HCT116 (cell line): ENCODE measurements around the gene SLC7A1. TPM values are rescaled to one million over a fixed set of nuclear protein-coding genes. Genes with fewer than 3 reads are reported as not detected.

Source experiments
- ATAC-seq: fragments of 200-7000 bp; cut with Tn5 transposase; 2 replicates; pipeline ENCODE4 v1.9.1; 2020; ENCODE audit warnings: mild to moderate bottlenecking, moderate library complexity
- BruUV-seq: library from RNA; stranded (reverse); fragments of 400-500 nt; replicated peaks from 2 replicates; lab custom pipeline; 2021; lab: Mats Ljungman, UMichigan
- CTCF ChIA-PET: fragments of 300-600 bp; sonication (Branson Sonifier 250); formaldehyde crosslinking; loops from one replicate; lab custom pipeline; 2021; ENCODE audit warnings: antibody characterized with exemption; lab: Charles Lee
- POLR2A ChIA-PET: fragments of 300-600, 350-600 bp; sonication (Branson Sonifier 250); formaldehyde crosslinking; loops from one replicate; lab custom pipeline; 2021; ENCODE audit warnings: antibody characterized with exemption; lab: Charles Lee
- RAD21 ChIA-PET, 2 experiments: fragments of 300-600 bp; sonication (Branson Sonifier 250); formaldehyde crosslinking; loops; one replicate each; lab custom pipeline; 2023; ENCODE audit warnings: low total read pairs in 2 of 2; ENCODE audit not compliant: uncharacterized antibody in 2 of 2, unreplicated experiment in 2 of 2, low non-redundant PET in 1 of 2; lab: Charles Lee
- DNase-seq: peaks from one replicate; pipeline ENCODE4 v3.0.0-alpha.2; 2010; ENCODE audit warnings: low read depth, low spot score
- H2AFZ ChIP-seq: fragments of 200-600 bp; shearing (Covaris generic), sonication (generic); 2 replicates; pipeline ENCODE4 v1.6.1; 2017; ENCODE audit warnings: low read depth, mixed run types, mixed read lengths, antibody characterized with exemption, low read length; ENCODE audit not compliant: poor library complexity, severe bottlenecking
- H3K27ac ChIP-seq: 2 replicates; pipeline ENCODE4 v1.5.1; 2012; ENCODE audit warnings: low read depth, low read length
- H3K27me3 ChIP-seq: fragments of 200-600 bp; sonication (generic); 2 replicates; pipeline ENCODE4 v1.6.1; 2016; ENCODE audit warnings: mixed run types, low read length, mixed read lengths; ENCODE audit not compliant: insufficient read depth
- H3K36me3 ChIP-seq, 2 experiments: fragments of 200-500 bp in 1 of 2; fragments of 200-600 bp in 1 of 2; sonication (Bioruptor generic) in 1 of 2; sonication (generic) in 1 of 2; 2 replicates each; pipeline versions ENCODE4 v1.5.1 to v1.6.1; 2014 to 2016; ENCODE audit warnings: low read length in 2 of 2, inconsistent platforms in 1 of 2, mixed read lengths in 1 of 2, mixed run types in 1 of 2; ENCODE audit not compliant: insufficient read depth in 2 of 2, control insufficient read depth in 1 of 2
- H3K4me1 ChIP-seq, 2 experiments: fragments of 200-600 bp in 1 of 2; sonication (generic) in 1 of 2; 2 replicates each; pipeline versions ENCODE4 v1.5.1 to v1.6.1; 2012 to 2017; ENCODE audit warnings: low read length in 2 of 2, inconsistent platforms in 1 of 2, mild to moderate bottlenecking in 1 of 2, mixed read lengths in 1 of 2, mixed run types in 1 of 2, moderate library complexity in 1 of 2; ENCODE audit not compliant: insufficient read depth in 2 of 2, control insufficient read depth in 1 of 2
- H3K4me2 ChIP-seq: fragments of 200-600 bp; sonication (generic); 2 replicates; pipeline ENCODE4 v1.6.1; 2017; ENCODE audit warnings: mixed run types, low read length, mixed read lengths
- H3K4me3 ChIP-seq, 2 experiments: fragments of 200-600 bp in 1 of 2; sonication (generic) in 1 of 2; replicated peaks in 1 of 2; 2 replicates each; pipeline ENCODE4 v1.5.1; 2011 to 2016; ENCODE audit warnings: low read length in 2 of 2, control low read depth in 1 of 2, low read depth in 1 of 2, mild to moderate bottlenecking in 1 of 2, mixed read lengths in 1 of 2, mixed run types in 1 of 2
- H3K79me2 ChIP-seq: fragments of 200-600 bp; sonication (generic); 2 replicates; pipeline ENCODE4 v1.6.1; 2017; ENCODE audit warnings: mild to moderate bottlenecking, mixed run types, low read length, moderate library complexity, mixed read lengths; ENCODE audit not compliant: insufficient read depth
- H3K9ac ChIP-seq: fragments of 200-600 bp; sonication (generic); 2 replicates; pipeline ENCODE4 v1.6.1; 2016; ENCODE audit warnings: low read length, mixed read lengths
- H3K9me2 ChIP-seq: fragments of 200-600 bp; sonication (generic), shearing (Covaris generic); 2 replicates; pipeline ENCODE4 v1.6.1; 2017; ENCODE audit warnings: mixed run types, mild to moderate bottlenecking, moderate library complexity; ENCODE audit not compliant: insufficient read depth
- H3K9me3 ChIP-seq, 2 experiments: fragments of 200-500 bp in 1 of 2; fragments of 200-600 bp in 1 of 2; sonication (Bioruptor generic) in 1 of 2; sonication (generic) in 1 of 2; 2 replicates each; pipeline ENCODE4 v1.6.1; 2014 to 2017; ENCODE audit warnings: low read length in 2 of 2, mixed read lengths in 2 of 2, inconsistent platforms in 1 of 2, low read depth in 1 of 2, mild to moderate bottlenecking in 1 of 2, mixed run types in 1 of 2, moderate library complexity in 1 of 2; ENCODE audit not compliant: control insufficient read depth in 1 of 2, insufficient read depth in 1 of 2
- H4K20me1 ChIP-seq: fragments of 200-600 bp; sonication (generic), shearing (Covaris generic); 2 replicates; pipeline ENCODE4 v1.6.1; 2017; ENCODE audit warnings: mixed run types, mild to moderate bottlenecking, moderate library complexity; ENCODE audit not compliant: insufficient read depth
- ATF3 ChIP-seq: IDR thresholded peaks from 2 replicates; pipeline ENCODE4 v1.6.1; 2012
- CEBPB ChIP-seq: IDR thresholded peaks from 2 replicates; pipeline ENCODE4 v1.6.1; 2012; ENCODE audit warnings: low read depth
- EGR1 ChIP-seq: IDR thresholded peaks from 2 replicates; pipeline ENCODE4 v1.6.1; 2012; ENCODE audit warnings: low read depth
- ELF1 ChIP-seq: IDR thresholded peaks from 2 replicates; pipeline ENCODE4 v1.6.1; 2012; ENCODE audit warnings: low read depth, borderline replicate concordance
- EZH2 ChIP-seq: fragments of 200-600 bp; sonication (generic); IDR thresholded peaks from 2 replicates; pipeline ENCODE4 v1.6.1; 2017; ENCODE audit warnings: antibody characterized with exemption, mixed run types
- POLR2A ChIP-seq: IDR thresholded peaks from 2 replicates; pipeline ENCODE4 v1.7.0; 2011; ENCODE audit warnings: borderline replicate concordance; ENCODE audit not compliant: insufficient read depth, insufficient read length; ENCODE audit errors: extremely low read depth
- RAD21 ChIP-seq: IDR thresholded peaks from 2 replicates; pipeline ENCODE4 v1.6.1; 2012; ENCODE audit warnings: low read depth, mild to moderate bottlenecking
- REST ChIP-seq: IDR thresholded peaks from 2 replicates; pipeline ENCODE4 v1.6.1; 2012; ENCODE audit warnings: low read depth
- SIN3A ChIP-seq: IDR thresholded peaks from 2 replicates; pipeline ENCODE4 v1.6.1; 2012; ENCODE audit warnings: low read depth
- SP1 ChIP-seq: IDR thresholded peaks from 2 replicates; pipeline ENCODE4 v1.6.1; 2012; ENCODE audit warnings: low read depth
- SRF ChIP-seq: IDR thresholded peaks from 2 replicates; pipeline ENCODE4 v1.6.1; 2012; ENCODE audit warnings: low read depth
- YY1 ChIP-seq: IDR thresholded peaks from 2 replicates; pipeline ENCODE4 v1.6.1; 2011; ENCODE audit warnings: low read length, low read depth, moderate library complexity, mild to moderate bottlenecking; ENCODE audit not compliant: insufficient replicate concordance; ENCODE audit errors: extremely low read depth
- ZNF274 ChIP-seq: fragments of 200-500 bp; sonication (Bioruptor generic); IDR thresholded peaks from 2 replicates; pipeline ENCODE4 v1.6.1; 2014; ENCODE audit warnings: mild to moderate bottlenecking, low read depth, low read length, inconsistent platforms
- intact Hi-C: fragments of 100-400 bp; cut with micrococcal nuclease; formaldehyde crosslinking; loops from 2 replicates; pipeline ENCODE4 v1.10.0; 2022
- total RNA-seq: library from RNA; stranded (reverse); gene quantifications from one replicate; pipeline ENCODE4 v1.2.1, GENCODE V29; 2021; ENCODE audit not compliant: unreplicated experiment

SLC7A1 gene
- total RNA-seq, 1 experiment from 2014 or later: 124 TPM

- Histone ChIP-seq H3K4me1 (no peaks in the 10 kb centered on the region), H3K27ac (no peak overlapping the region), H4K20me1 (no peaks in the 10 kb centered on the region), H3K79me2 (no peaks in the 10 kb centered on the region), H3K9me3 (no peaks in the 10 kb centered on the region), H3K27me3 (peaks cover 30% of the 10 kb centered on the region), H3K9ac (no peak overlapping the region), H3K4me2 (no peak overlapping the region), H3K9me2 (no peaks in the 10 kb centered on the region), H3K36me3 (no peaks in the 10 kb centered on the region), H3K4me3 (no peak overlapping the region), H2AFZ (no peak overlapping the region)
- TF ChIP-seq CEBPB (no peak), SIN3A (no peak), ZNF274 (no peak), ATF3 (no peak), POLR2A (no peak), EGR1 (no peak), EZH2 (no peak), SP1 (no peak), REST (no peak), SRF (no peak), ELF1 (no peak), RAD21 (no peak), YY1 (no peak)
- no peak for ATAC-seq
- ChIA-PET RAD21 (no interaction called here), CTCF (no interaction called here), POLR2A (no interaction called here)
- BruUV-seq: no TSS peak
- intact Hi-C loops: no loop called here
- DNase-seq: no peak
Measured at GRCh38 chr13:29624997-29625396, 29.5 kb upstream of the SLC7A1 start.
